Naive B cell (primary cell): Measurements from ENCODE around the gene GTF2H2C. TPM values are rescaled to one million over a fixed set of nuclear protein-coding genes. Genes with fewer than 3 reads are reported as not detected.
"Not testable (repeated sequence)": the region's sequence is repeated elsewhere in the genome, so short reads cannot be mapped to it uniquely, and the experiment has no call there.

Source experiments
- ATAC-seq, 2 donors: fragments of 150-1000 bp; cut with Tn5 transposase; 2 replicates each; pipeline ENCODE4 v1.10.0; 2021; ENCODE audit warnings: low read depth in 2 of 2, mild to moderate bottlenecking in 2 of 2, moderate library complexity in 2 of 2
- DNase-seq: peaks from one replicate; pipeline ENCODE4 v3.0.0; 2022
- H3K27ac Mint-ChIP-seq, 6 donors: one replicate each; pipeline ENCODE4 v1.8.0; 2020 to 2022; ENCODE audit warnings: mild to moderate bottlenecking in 6 of 6, mixed read lengths in 6 of 6, moderate library complexity in 5 of 6, inconsistent platforms in 2 of 6
- H3K27me3 Mint-ChIP-seq, 3 donors: one replicate each; pipeline ENCODE4 v1.8.0; 2021 to 2022; ENCODE audit warnings: mixed read lengths in 3 of 3, mild to moderate bottlenecking in 1 of 3
- H3K36me3 Mint-ChIP-seq, 2 donors: one replicate each; pipeline ENCODE4 v1.8.0; 2020 to 2022; ENCODE audit warnings: mixed read lengths in 2 of 2, inconsistent platforms in 1 of 2, mild to moderate bottlenecking in 1 of 2
- H3K4me1 Mint-ChIP-seq, 3 donors: one replicate each; pipeline ENCODE4 v1.8.0; 2020 to 2022; ENCODE audit warnings: mixed read lengths in 3 of 3, inconsistent platforms in 1 of 3, mild to moderate bottlenecking in 1 of 3, moderate library complexity in 1 of 3
- H3K4me3 Mint-ChIP-seq, 8 donors: one replicate each; pipeline ENCODE4 v1.8.0; 2020 to 2022; ENCODE audit warnings: mild to moderate bottlenecking in 8 of 8, mixed read lengths in 8 of 8, moderate library complexity in 8 of 8, inconsistent platforms in 2 of 8
- H3K9me3 Mint-ChIP-seq, 7 donors: one replicate each; pipeline ENCODE4 v1.8.0; 2020 to 2022; ENCODE audit warnings: mixed read lengths in 7 of 7, mild to moderate bottlenecking in 5 of 7, inconsistent platforms in 2 of 7, moderate library complexity in 1 of 7
- polyA plus RNA-seq, 6 donors: library from polyadenylated mRNA; unstranded; fragments of 300-500 nt; fragmentation: Illumina TruSeq; gene quantifications; one replicate each; pipeline ENCODE4 v1.2.3, GENCODE V29; 2021; ENCODE audit warnings: low read depth in 6 of 6

The GTF2H2C gene
- polyA plus RNA-seq, 6 donors from 2014 or later, result 18.4 to 33.3 (median 25.5) TPM

DNA sequence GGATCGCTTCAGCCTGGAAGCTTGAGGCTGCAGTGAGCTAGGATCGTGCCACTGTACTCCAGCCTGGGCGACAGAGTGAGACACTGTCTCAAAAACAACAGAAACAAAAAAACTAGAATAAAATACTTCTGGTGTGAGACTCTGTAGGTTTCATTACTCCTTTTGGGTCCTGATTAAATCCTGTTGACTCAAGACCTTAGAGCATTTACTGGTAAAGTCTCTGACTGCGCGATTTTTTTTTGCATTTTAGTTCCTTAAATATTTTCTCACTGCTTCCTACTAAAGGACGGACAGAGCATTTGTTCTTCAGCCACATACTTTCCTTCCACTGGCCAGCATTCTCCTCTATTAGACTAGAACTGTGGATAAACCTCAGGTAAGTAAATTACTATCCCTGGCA lies 46.8 kb downstream of the GTF2H2C start:
- H3K4me3 Mint-ChIP-seq, result peak overlapping the region in 2 of 8 donors; percentile 23 to 54
- H3K9me3 Mint-ChIP-seq, DNase-seq, H3K4me1 Mint-ChIP-seq, H3K36me3 Mint-ChIP-seq, H3K27me3 Mint-ChIP-seq, H3K27ac Mint-ChIP-seq: not testable (repeated sequence)
- peak; percentile 42 to 50 for ATAC-seq

GRCh38 chr5:69607750-69608149 lies 47.8 kb downstream of the GTF2H2C start:
- H3K9me3 Mint-ChIP-seq, H3K4me1 Mint-ChIP-seq, H3K27me3 Mint-ChIP-seq, ATAC-seq, H3K27ac Mint-ChIP-seq, H3K36me3 Mint-ChIP-seq, DNase-seq, H3K4me3 Mint-ChIP-seq: not testable (repeated sequence)

DNA sequence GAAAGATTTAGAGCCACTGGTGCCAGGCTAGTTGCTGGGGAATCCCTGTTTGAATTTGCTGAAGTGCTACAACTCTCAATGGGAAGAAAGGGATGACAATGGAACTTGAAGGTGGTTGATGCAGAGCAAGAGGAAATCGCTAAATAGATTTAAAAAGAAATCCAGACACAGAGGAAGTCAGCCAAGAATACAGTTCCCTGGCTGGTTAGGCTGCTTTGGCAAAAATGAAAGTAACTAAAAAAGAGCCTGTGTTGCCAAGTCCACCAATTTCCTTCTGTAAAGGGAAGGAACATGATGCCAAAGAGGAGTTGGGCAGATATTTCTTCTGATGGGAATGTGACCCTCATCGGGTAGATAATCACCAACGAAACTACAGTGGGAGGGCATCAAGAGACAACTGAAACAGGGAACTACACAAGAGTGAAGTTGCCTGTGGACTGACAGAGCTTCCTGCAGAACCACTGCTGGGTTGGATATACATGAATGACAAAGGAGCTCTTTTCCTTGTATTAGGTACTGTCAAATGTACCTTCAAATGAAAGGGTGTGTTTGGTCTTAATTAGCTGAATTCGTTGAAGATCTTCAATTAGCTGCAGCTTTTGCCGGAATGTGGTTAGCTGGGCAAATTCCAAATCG lies 49.0 kb downstream of the GTF2H2C start:
- ATAC-seq, result peak; percentile 58 to 59
- not testable (repeated sequence) for H3K4me1 Mint-ChIP-seq, H3K4me3 Mint-ChIP-seq, H3K9me3 Mint-ChIP-seq, DNase-seq, H3K27me3 Mint-ChIP-seq, H3K36me3 Mint-ChIP-seq, H3K27ac Mint-ChIP-seq

DNA sequence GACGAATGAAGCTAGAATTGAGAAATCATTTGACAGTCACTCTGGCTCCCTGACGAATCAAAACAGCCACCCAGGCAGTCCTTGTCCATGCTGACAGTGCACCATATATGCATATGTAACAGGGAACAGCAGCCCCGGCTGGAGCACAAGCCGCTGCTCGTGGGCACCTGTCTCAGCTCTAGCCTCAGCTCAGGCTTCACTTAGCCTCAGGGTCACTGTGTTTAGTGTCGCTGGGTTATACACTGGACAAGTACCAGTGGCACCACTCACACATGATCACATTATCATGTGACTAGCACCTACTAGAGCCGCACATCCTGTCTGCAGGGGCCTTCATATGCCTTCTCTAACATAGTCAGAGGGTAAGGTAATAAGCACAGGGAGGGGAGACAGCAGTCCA lies 54.9 kb downstream of the GTF2H2C start:
- H3K4me3 Mint-ChIP-seq, H3K27me3 Mint-ChIP-seq, DNase-seq, H3K27ac Mint-ChIP-seq, H3K4me1 Mint-ChIP-seq, ATAC-seq, H3K36me3 Mint-ChIP-seq, H3K9me3 Mint-ChIP-seq: not testable (repeated sequence)

DNA sequence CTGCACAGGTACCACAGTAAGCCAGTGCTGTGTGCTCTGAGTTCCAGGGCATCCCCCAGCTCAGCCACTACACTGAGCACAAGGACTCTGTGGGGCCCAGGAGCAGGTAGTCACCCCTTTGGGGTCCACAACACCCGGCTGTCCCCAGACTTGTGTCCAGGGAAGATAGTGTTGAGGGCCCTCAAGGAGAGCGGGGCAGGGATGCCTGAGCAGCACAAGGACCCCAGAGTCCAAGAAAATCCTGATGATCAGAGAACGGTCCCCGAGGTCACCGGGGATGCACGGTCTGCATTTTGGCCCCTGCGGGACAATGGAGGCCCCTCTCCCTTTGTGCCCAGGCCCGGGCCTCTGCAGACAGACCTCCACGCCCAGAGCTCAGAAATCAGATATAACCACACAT lies 71.9 kb downstream of the GTF2H2C start:
- H3K27ac Mint-ChIP-seq, H3K9me3 Mint-ChIP-seq, H3K4me1 Mint-ChIP-seq, H3K27me3 Mint-ChIP-seq, H3K4me3 Mint-ChIP-seq, ATAC-seq, H3K36me3 Mint-ChIP-seq, DNase-seq: not testable (repeated sequence)

Other genes with a start within 250 kb of the GTF2H2C start
- gene CCDC125, start 227.4 kb upstream of the GTF2H2C start, polyA plus RNA-seq, result 1 to 10 TPM in 5 of 6 donors, not detected in 1; 1.2 to 3.4 (median 2.7) TPM
- gene AK6, start 190.7 kb upstream of the GTF2H2C start, polyA plus RNA-seq, result 10 to 100 TPM; 49.1 to 98.0 (median 79.9) TPM
- gene TAF9, start 190.7 kb upstream of the GTF2H2C start, polyA plus RNA-seq, result 100 to 1,000 TPM in 5 of 6 donors, 10 to 100 TPM in 1; 91.6 to 165 (median 120) TPM
- 10 to 100 TPM; 23.4 to 35.3 (median 28.8) TPM for gene RAD17, start 190.4 kb upstream of the GTF2H2C start, polyA plus RNA-seq
- gene MARVELD2, start 145.1 kb upstream of the GTF2H2C start, polyA plus RNA-seq, result under 1 TPM in 5 of 6 donors, not detected in 1; 0.16 to 0.36 (median 0.32) TPM
- gene OCLN, start 67.4 kb upstream of the GTF2H2C start, polyA plus RNA-seq, result under 1 TPM in 3 of 6 donors, not detected in 3; 0.07 to 0.20 (median 0.11) TPM